GM12878 (cell line): ENCODE data around the gene KRTAP4-16. TPM values are rescaled to one million over a fixed set of nuclear protein-coding genes. Genes with fewer than 3 reads are reported as not detected.

Source experiments
- ATAC-seq: fragments of 200-7000 bp; cut with Tn5 transposase; 3 replicates; pipeline ENCODE4 v1.9.1; 2020; ENCODE audit warnings: mild to moderate bottlenecking, moderate library complexity
- BruUV-seq: library from RNA; stranded (reverse); fragments of 400-500 nt; replicated peaks from 2 replicates; lab custom pipeline; 2021; lab: Mats Ljungman, UMichigan
- CTCF ChIA-PET: fragments of 300-600 bp; sonication (Branson Sonifier 250); formaldehyde crosslinking; extraction: SDS; loops from one replicate; lab custom pipeline; 2021; ENCODE audit warnings: inconsistent platforms; lab: Yijun Ruan, JAX
- POLR2A ChIA-PET: fragments of 350-600 bp; formaldehyde crosslinking; extraction: SDS; loops from one replicate; lab custom pipeline; 2021; ENCODE audit warnings: inconsistent platforms; lab: Charles Lee
- RAD21 ChIA-PET: fragments of 300-600 bp; sonication (Branson Sonifier 250); formaldehyde crosslinking; loops from one replicate; lab custom pipeline; 2023; ENCODE audit warnings: antibody characterized with exemption; ENCODE audit not compliant: unreplicated experiment; lab: Charles Lee
- SMC1A ChIA-PET: fragments of 300-600 bp; sonication (Branson Sonifier 250); formaldehyde crosslinking; loops from one replicate; lab custom pipeline; 2023; ENCODE audit not compliant: unreplicated experiment, uncharacterized antibody; lab: Charles Lee
- DNase-seq: peaks from one replicate; pipeline ENCODE4 v3.0.0-alpha.2; 2011; ENCODE audit warnings: low read depth, low spot score
- FAIRE-seq: peaks from 3 replicates; lab custom pipeline; 2011; peaks lifted over from hg19 to GRCh38; lab: Jason Lieb, UNC
- H2AFZ ChIP-seq: 2 replicates; pipeline ENCODE4 v1.6.0; 2011; ENCODE audit warnings: low read depth, low read length, control low read depth; ENCODE audit not compliant: control insufficient read depth
- H3K27ac ChIP-seq: 2 replicates; pipeline ENCODE4 v1.5.1; 2011; ENCODE audit warnings: control low read depth; ENCODE audit not compliant: control insufficient read depth, insufficient read depth
- H3K27me3 ChIP-seq, 2 experiments: replicated peaks in 1 of 2; 2 replicates each; pipeline versions ENCODE4 v1.6.0 to v1.6.1; 2011; ENCODE audit warnings: low read length in 1 of 2; ENCODE audit not compliant: control insufficient read depth in 2 of 2, insufficient read depth in 2 of 2
- H3K36me3 ChIP-seq, 2 experiments: 2 replicates each; pipeline ENCODE4 v1.5.1; 2011; ENCODE audit warnings: low read length in 1 of 2; ENCODE audit not compliant: control insufficient read depth in 2 of 2, insufficient read depth in 2 of 2
- H3K4me1 ChIP-seq: 2 replicates; pipeline ENCODE4 v1.6.1; 2011; ENCODE audit warnings: mild to moderate bottlenecking, low read length, moderate library complexity, mixed read lengths; ENCODE audit not compliant: control insufficient read depth, insufficient read depth
- H3K4me2 ChIP-seq: 2 replicates; pipeline ENCODE4 v1.6.0; 2011; ENCODE audit warnings: control low read depth; ENCODE audit not compliant: control insufficient read depth, insufficient read depth
- H3K4me3 ChIP-seq: fragments of 200-600 bp; sonication (generic); 2 replicates; pipeline ENCODE4 v1.5.1; 2016
- H3K79me2 ChIP-seq: 2 replicates; pipeline ENCODE4 v1.6.0; 2011; ENCODE audit warnings: low read length; ENCODE audit not compliant: control insufficient read depth, insufficient read depth
- H3K9ac ChIP-seq: 2 replicates; pipeline ENCODE4 v1.8.0; 2011; ENCODE audit warnings: low read length, control low read depth, mixed read lengths; ENCODE audit not compliant: control insufficient read depth, insufficient read depth
- H3K9me3 ChIP-seq: replicated peaks from 3 replicates; pipeline ENCODE4 v1.5.1; 2011; ENCODE audit warnings: mild to moderate bottlenecking, low read length; ENCODE audit not compliant: control insufficient read depth, insufficient read depth
- H4K20me1 ChIP-seq: 2 replicates; pipeline ENCODE4 v1.6.0; 2011; ENCODE audit not compliant: control insufficient read depth, insufficient read depth
- CHD2 ChIP-seq: IDR thresholded peaks from 2 replicates; pipeline ENCODE4 v1.6.1; 2011; ENCODE audit warnings: low read depth, low read length, improper control_type of control experiment, borderline replicate concordance
- EZH2 ChIP-seq: IDR thresholded peaks from 2 replicates; pipeline ENCODE4 v1.6.1; 2012; ENCODE audit warnings: low read depth, mild to moderate bottlenecking, control low read depth, inconsistent platforms, low read length, borderline replicate concordance; ENCODE audit not compliant: control insufficient read depth
- FOXK2 ChIP-seq: fragments of 450-650 bp; IDR thresholded peaks from 2 replicates; pipeline ENCODE4 v1.6.1; 2017; ENCODE audit warnings: mild to moderate bottlenecking, moderate library complexity
- FOXM1 ChIP-seq: IDR thresholded peaks from 2 replicates; pipeline ENCODE4 v1.6.1; 2012; ENCODE audit warnings: low read depth, mild to moderate bottlenecking, inconsistent platforms, low read length, moderate library complexity
- IKZF1 ChIP-seq: fragments of 450-650 bp; conservative IDR thresholded peaks from 2 replicates; pipeline ENCODE4 v1.6.1; 2017; ENCODE audit warnings: antibody characterized with exemption, mild to moderate bottlenecking
- MAX ChIP-seq: IDR thresholded peaks from 2 replicates; pipeline ENCODE4 v1.6.1; 2012; ENCODE audit warnings: low read depth, low read length, improper control_type of control experiment
- TBL1XR1 ChIP-seq: IDR thresholded peaks from 2 replicates; pipeline ENCODE4 v1.6.1; 2012; ENCODE audit warnings: low read depth, low read length, improper control_type of control experiment
- TCF12 ChIP-seq: IDR thresholded peaks from 2 replicates; pipeline ENCODE4 v1.6.1; 2011; ENCODE audit warnings: low read depth, mild to moderate bottlenecking, low read length
- ZSCAN29 ChIP-seq: fragments of 450-650 bp; IDR thresholded peaks from 2 replicates; pipeline ENCODE4 v1.6.1; 2017; ENCODE audit warnings: mild to moderate bottlenecking, moderate library complexity
- ZZZ3 ChIP-seq: IDR thresholded peaks from 2 replicates; pipeline ENCODE4 v1.6.1; 2011; ENCODE audit warnings: low read depth; ENCODE audit not compliant: control insufficient read depth, insufficient read length
- WGBS: methylation state at CpG from one replicate; pipeline ENCODE4 v1.1.6; 2016; ENCODE audit warnings: low lambda C conversion rate; ENCODE audit not compliant: insufficient replicate concordance, insufficient coverage; ENCODE audit errors: missing lambda C conversion rate; 5-methylcytosine and 5-hydroxymethylcytosine counted together
- in situ Hi-C: fragments of 300-500 bp; cut with MboI; formaldehyde crosslinking; loops from 9 replicates; pipeline ENCODE4 v1.14.3; 2018; ENCODE audit warnings: mixed read lengths
- intact Hi-C: fragments of 100-400 bp; cut with micrococcal nuclease; formaldehyde crosslinking; loops from one replicate; pipeline ENCODE4 v1.14.2; 2022; ENCODE audit not compliant: unreplicated experiment
- polyA plus RNA-seq, 11 experiments: library from polyadenylated mRNA; depleted of rRNA in 4 of 11; unstranded in 6 of 11; stranded (reverse) in 5 of 11; fragments of >200 nt; fragmentation: Nextera tagmentation in 4 of 11; fragmentation: Illumina TruSeq in 1 of 11; extraction: Ambion mirVana in 4 of 11; extraction: Trizol in 1 of 11; gene quantifications; 1 replicate in 1 of 11; 2 replicates in 10 of 11; pipeline versions ENCODE4 v1.2.1 to v1.2.3, GENCODE V29; 2011 to 2016; ENCODE audit warnings: inconsistent platforms in 2 of 11, missing spikeins in 2 of 11, low read depth in 1 of 11
- total RNA-seq, 4 experiments: library from RNA; depleted of rRNA in 3 of 4; stranded (reverse); fragments of >200 nt in 3 of 4; fragmentation: Illumina TruSeq in 1 of 4; extraction: Trizol in 1 of 4; gene quantifications; 2 replicates each; pipeline versions ENCODE4 v1.2.1 to v1.2.3, GENCODE V29; 2013 to 2021
- TF ChIP-seq, protein P1 (sequence below), 3 experiments: IDR thresholded peaks in 2 of 3; conservative IDR thresholded peaks in 1 of 3; 2 replicates each; pipeline ENCODE4 v1.5.1; 2011; ENCODE audit warnings: low read depth in 3 of 3, low read length in 3 of 3, mild to moderate bottlenecking in 3 of 3, control low read depth in 2 of 3, moderate library complexity in 2 of 3, inconsistent platforms in 1 of 3, mixed read lengths in 1 of 3; ENCODE audit not compliant: control insufficient read depth in 2 of 3, insufficient read depth in 1 of 3; ENCODE audit errors: extremely low read depth in 1 of 3
- TF ChIP-seq, protein P2 (sequence below): IDR thresholded peaks from 2 replicates; pipeline ENCODE4 v1.6.1; 2011; ENCODE audit warnings: low read depth, mild to moderate bottlenecking, low read length, moderate library complexity, borderline replicate concordance; ENCODE audit errors: extremely low read depth
- TF ChIP-seq, protein P3 (sequence below): fragments of 450-650 bp; formaldehyde crosslinking; IDR thresholded peaks from 2 replicates; pipeline ENCODE4 v1.5.0; 2022; ENCODE audit warnings: mild to moderate bottlenecking, missing genetic modification characterization

KRTAP4-16 gene
- total and polyA plus RNA-seq, 10 of the 15 experiments (the other 5 are each of a cell fraction or from before 2014, with no cell fraction given): not detected

- TF ChIP-seq TBL1XR1: no peak
- TF ChIP-seq FOXM1: no peak
- TF ChIP-seq, protein P1, sequence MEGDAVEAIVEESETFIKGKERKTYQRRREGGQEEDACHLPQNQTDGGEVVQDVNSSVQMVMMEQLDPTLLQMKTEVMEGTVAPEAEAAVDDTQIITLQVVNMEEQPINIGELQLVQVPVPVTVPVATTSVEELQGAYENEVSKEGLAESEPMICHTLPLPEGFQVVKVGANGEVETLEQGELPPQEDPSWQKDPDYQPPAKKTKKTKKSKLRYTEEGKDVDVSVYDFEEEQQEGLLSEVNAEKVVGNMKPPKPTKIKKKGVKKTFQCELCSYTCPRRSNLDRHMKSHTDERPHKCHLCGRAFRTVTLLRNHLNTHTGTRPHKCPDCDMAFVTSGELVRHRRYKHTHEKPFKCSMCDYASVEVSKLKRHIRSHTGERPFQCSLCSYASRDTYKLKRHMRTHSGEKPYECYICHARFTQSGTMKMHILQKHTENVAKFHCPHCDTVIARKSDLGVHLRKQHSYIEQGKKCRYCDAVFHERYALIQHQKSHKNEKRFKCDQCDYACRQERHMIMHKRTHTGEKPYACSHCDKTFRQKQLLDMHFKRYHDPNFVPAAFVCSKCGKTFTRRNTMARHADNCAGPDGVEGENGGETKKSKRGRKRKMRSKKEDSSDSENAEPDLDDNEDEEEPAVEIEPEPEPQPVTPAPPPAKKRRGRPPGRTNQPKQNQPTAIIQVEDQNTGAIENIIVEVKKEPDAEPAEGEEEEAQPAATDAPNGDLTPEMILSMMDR (IDR thresholded peaks at IDR 0.05 in 2 of 3, conservative IDR thresholded peaks at IDR 0.05 in 1 of 3; ENCODE audit: control insufficient read depth in 2 of 3, extremely low read depth in 1 of 3, insufficient read depth in 1 of 3, low read depth in 3 of 3, low read length in 3 of 3): no peak
- TF ChIP-seq, protein P2, sequence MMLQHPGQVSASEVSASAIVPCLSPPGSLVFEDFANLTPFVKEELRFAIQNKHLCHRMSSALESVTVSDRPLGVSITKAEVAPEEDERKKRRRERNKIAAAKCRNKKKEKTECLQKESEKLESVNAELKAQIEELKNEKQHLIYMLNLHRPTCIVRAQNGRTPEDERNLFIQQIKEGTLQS: no peak
- TF ChIP-seq TCF12: no peak
- TF ChIP-seq ZSCAN29: no peak
- TF ChIP-seq IKZF1: no peak
- TF ChIP-seq EZH2: no peak
- no peak for TF ChIP-seq FOXK2
- no peak for TF ChIP-seq MAX
- TF ChIP-seq, protein P3, sequence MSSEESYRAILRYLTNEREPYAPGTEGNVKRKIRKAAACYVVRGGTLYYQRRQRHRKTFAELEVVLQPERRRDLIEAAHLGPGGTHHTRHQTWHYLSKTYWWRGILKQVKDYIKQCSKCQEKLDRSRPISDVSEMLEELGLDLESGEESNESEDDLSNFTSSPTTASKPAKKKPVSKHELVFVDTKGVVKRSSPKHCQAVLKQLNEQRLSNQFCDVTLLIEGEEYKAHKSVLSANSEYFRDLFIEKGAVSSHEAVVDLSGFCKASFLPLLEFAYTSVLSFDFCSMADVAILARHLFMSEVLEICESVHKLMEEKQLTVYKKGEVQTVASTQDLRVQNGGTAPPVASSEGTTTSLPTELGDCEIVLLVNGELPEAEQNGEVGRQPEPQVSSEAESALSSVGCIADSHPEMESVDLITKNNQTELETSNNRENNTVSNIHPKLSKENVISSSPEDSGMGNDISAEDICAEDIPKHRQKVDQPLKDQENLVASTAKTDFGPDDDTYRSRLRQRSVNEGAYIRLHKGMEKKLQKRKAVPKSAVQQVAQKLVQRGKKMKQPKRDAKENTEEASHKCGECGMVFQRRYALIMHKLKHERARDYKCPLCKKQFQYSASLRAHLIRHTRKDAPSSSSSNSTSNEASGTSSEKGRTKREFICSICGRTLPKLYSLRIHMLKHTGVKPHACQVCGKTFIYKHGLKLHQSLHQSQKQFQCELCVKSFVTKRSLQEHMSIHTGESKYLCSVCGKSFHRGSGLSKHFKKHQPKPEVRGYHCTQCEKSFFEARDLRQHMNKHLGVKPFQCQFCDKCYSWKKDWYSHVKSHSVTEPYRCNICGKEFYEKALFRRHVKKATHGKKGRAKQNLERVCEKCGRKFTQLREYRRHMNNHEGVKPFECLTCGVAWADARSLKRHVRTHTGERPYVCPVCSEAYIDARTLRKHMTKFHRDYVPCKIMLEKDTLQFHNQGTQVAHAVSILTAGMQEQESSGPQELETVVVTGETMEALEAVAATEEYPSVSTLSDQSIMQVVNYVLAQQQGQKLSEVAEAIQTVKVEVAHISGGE (CRISPR knock-in tag): no peak
- TF ChIP-seq CHD2: no peak
- TF ChIP-seq ZZZ3: no peak
- TF ChIP-seq, all 136 proteins: peak for 0
- no peaks in the 10 kb centered on the region for H3K79me2 ChIP-seq
- in situ Hi-C loops: no loop called here
- H3K27ac ChIP-seq: no peak within 1 kb of the TSS
- WGBS: 2% methylated on average over 4 of the region's 4 CpGs
- ChIA-PET CTCF (no interaction called here), RAD21 (no interaction called here), POLR2A (no interaction called here), SMC1A (no interaction called here)
- H4K20me1 ChIP-seq: no peaks in the 10 kb centered on the region
- no peaks in the 10 kb centered on the region for H3K9me3 ChIP-seq
- BruUV-seq: no TSS peak
- intact Hi-C loops: no loop called here
- no peak within 1 kb of the TSS for H3K4me3 ChIP-seq
- H3K4me2 ChIP-seq: no peak within 1 kb of the TSS
- DNase-seq (no peak), ATAC-seq (no peak), FAIRE-seq (no peak)
- no peak within 1 kb of the TSS for H3K9ac ChIP-seq
- H3K36me3 ChIP-seq: no peaks in the 10 kb centered on the region
- H3K4me1 ChIP-seq: no peaks in the 10 kb centered on the region
- H3K27me3 ChIP-seq: no peaks in the 10 kb centered on the region; a peak in 2 of 4 replicates
- no peak within 1 kb of the TSS for H2AFZ ChIP-seq
Measured at GRCh38 chr17:41098042-41098441, 4.0 kb downstream of the KRTAP4-16 start, which contains the start of gene KRTAP4-8. TSS of gene KRTAP4-8 (minus strand) at chr17:41098142. CDS start at chr17:41098084, 58 bp downstream.
